Transverse colon (tissue), 4 donors: ENCODE results near the gene GSG1L. TPM values are rescaled to one million over a fixed set of nuclear protein-coding genes. Genes with fewer than 3 reads are reported as not detected.

Source experiments
- DNase-seq: peaks from one replicate; pipeline ENCODE4 v3.0.0-alpha.2; 2019
- H3K27ac ChIP-seq, 4 donors: fragments of 200-600 bp; sonication (generic); 2 replicates each; pipeline ENCODE4 v1.5.1; 2016 to 2018; ENCODE audit warnings: inconsistent platforms in 4 of 4
- H3K27me3 ChIP-seq: fragments of 200-600 bp; sonication (generic); 2 replicates; pipeline ENCODE4 v1.5.1; 2017; ENCODE audit warnings: inconsistent platforms
- H3K36me3 ChIP-seq, 4 donors: fragments of 200-600 bp; sonication (generic); 2 replicates each; pipeline ENCODE4 v1.5.1; 2017 to 2019; ENCODE audit warnings: inconsistent platforms in 4 of 4
- H3K4me1 ChIP-seq, 4 donors: fragments of 200-600 bp; sonication (generic); 2 replicates each; pipeline ENCODE4 v1.5.1; 2017 to 2020; ENCODE audit warnings: inconsistent platforms in 4 of 4
- H3K4me3 ChIP-seq, 4 donors: fragments of 200-600 bp; sonication (generic); 1 replicate in 1 of 4; 2 replicates in 3 of 4; pipeline versions ENCODE4 v1.5.1 to v1.6.1; 2017 to 2019; ENCODE audit warnings: inconsistent platforms in 4 of 4
- H3K9me3 ChIP-seq, 2 donors: fragments of 200-600 bp; sonication (generic); 2 replicates each; pipeline ENCODE4 v1.5.1; 2017 to 2019; ENCODE audit warnings: inconsistent platforms in 2 of 2
- CTCF ChIP-seq, 5 experiments: fragments of 200-600 bp in 3 of 5; fragments of 450-650 bp in 2 of 5; sonication (generic) in 3 of 5; IDR thresholded peaks; 1 replicate in 2 of 5; 2 replicates in 3 of 5; pipeline ENCODE4 v1.5.1; 2016 to 2017; ENCODE audit warnings: antibody characterized with exemption in 5 of 5, inconsistent platforms in 3 of 5, mild to moderate bottlenecking in 2 of 5, moderate library complexity in 1 of 5
- EP300 ChIP-seq: sonication (generic); formaldehyde crosslinking; IDR thresholded peaks from one replicate; pipeline ENCODE4 v1.6.1; 2017; ENCODE audit warnings: antibody characterized with exemption, low read depth
- POLR2A ChIP-seq: fragments of 450-650 bp; IDR thresholded peaks from one replicate; pipeline ENCODE4 v1.6.1; 2016; ENCODE audit warnings: antibody characterized with exemption, mild to moderate bottlenecking, moderate library complexity
- POLR2AphosphoS5 ChIP-seq, 3 donors: sonication (generic); formaldehyde crosslinking; IDR thresholded peaks; one replicate each; pipeline ENCODE4 v1.6.1; 2016; ENCODE audit warnings: antibody characterized with exemption in 3 of 3
- WGBS, 2 donors: methylation state at CpG; one replicate each; pipeline ENCODE4 v1.1.5; 2018; ENCODE audit warnings: low coverage in 1 of 2; 5-methylcytosine and 5-hydroxymethylcytosine counted together
- in situ Hi-C, 4 donors: fragments of 200-750 bp; cut with MboI; loops; one replicate each; pipeline versions ENCODE4 v1.15.0 to v1.15.1; 2017; ENCODE audit warnings: low sequenced_read_pairs in 3 of 4, low pct_ligation_motif_present in 1 of 4, low pct_unique_long_range_greater_than_20kb in 1 of 4
- intact Hi-C: fragments of 100-400 bp; cut with DNase I; formaldehyde crosslinking; loops from one replicate; pipeline ENCODE4 v1.15.1; 2023; ENCODE audit warnings: low total_unique reads
- total RNA-seq, 4 donors: library from RNA; depleted of rRNA; stranded (reverse); fragments of >200 nt; gene quantifications; one replicate each; pipeline ENCODE4 v1.1.0, GENCODE V29; 2016

The GSG1L gene
- total RNA-seq, 4 donors from 2014 or later = not detected

- in situ Hi-C loops = no loop called here
Measured at GRCh38 chr16:27752241-27752640, 311.3 kb downstream of the GSG1L start.

GRCh38 chr16:27751676-27752075, 311.8 kb downstream of the GSG1L start:
- intact Hi-C loops (no loop called here), in situ Hi-C loops (no loop called here)
- TF ChIP-seq POLR2A (no peak), POLR2AphosphoS5 (IDR thresholded peaks at IDR 0.05) (no peak), EP300 (no peak)
- no peak overlapping the region for H3K27ac ChIP-seq
- peaks cover 0 to 13% (median 6%) of the 10 kb centered on the region in 4 donors for H3K4me1 ChIP-seq
- H3K9me3 ChIP-seq = no peaks in the 10 kb centered on the region
- 87% methylated on average over 9 of the region's 9 CpGs; no CpG with 5 or more reads in 1 of the 2 donors for WGBS, 2 donors
- no peaks in the 10 kb centered on the region for H3K27me3 ChIP-seq
- no peak overlapping the region for H3K4me3 ChIP-seq
- no peaks in the 10 kb centered on the region for H3K36me3 ChIP-seq
- DNase-seq = no peak

More at GRCh38 chr16:27752241-27752640, 311.3 kb downstream of the GSG1L start:
- Histone ChIP-seq H3K9me3 (no peaks in the 10 kb centered on the region), H3K4me3 (no peak overlapping the region), H3K36me3 (no peaks in the 10 kb centered on the region), H3K27me3 (no peaks in the 10 kb centered on the region), H3K27ac (no peak overlapping the region), H3K4me1 (peaks cover 0 to 13% (median 6%) of the 10 kb centered on the region in 4 donors)
- TF ChIP-seq POLR2AphosphoS5 (IDR thresholded peaks at IDR 0.05) = no peak
- TF ChIP-seq POLR2A = no peak
- no peak for TF ChIP-seq CTCF (IDR thresholded peaks at IDR 0.05)
- no peak for DNase-seq
- whole genome bisulfite sequencing, 2 donors = 96 to 97% methylated on average over 2 to 4 of the region's 4 CpGs
- intact Hi-C loops = no loop called here

- no peak for DNase-seq
- H3K27ac ChIP-seq = no peak overlapping the region
- H3K9me3 ChIP-seq = no peaks in the 10 kb centered on the region
- in situ Hi-C loops = no loop called here
- TF ChIP-seq POLR2A (no peak), EP300 (no peak), POLR2AphosphoS5 (IDR thresholded peaks at IDR 0.05) (no peak), CTCF (IDR thresholded peaks at IDR 0.05) (no peak)
- intact Hi-C loops = no loop called here
- no peaks in the 10 kb centered on the region for H3K27me3 ChIP-seq
- H3K4me1 ChIP-seq = peaks cover 0 to 13% (median 6%) of the 10 kb centered on the region in 4 donors
- H3K4me3 ChIP-seq = no peak overlapping the region
- H3K36me3 ChIP-seq = no peaks in the 10 kb centered on the region
- 94% methylated on average over 4 of the region's 4 CpGs; no CpG with 5 or more reads in 1 of the 2 donors for WGBS, 2 donors
Measured at GRCh38 chr16:27751233-27751632, 312.3 kb downstream of the GSG1L start.

- WGBS, 2 donors = 93 to 100% methylated on average over 6 to 16 of the region's 16 CpGs
- DNase-seq = no peak
- H3K9me3 ChIP-seq = no peaks in the 10 kb centered on the region
- in situ Hi-C loops (no loop called here), intact Hi-C loops (no loop called here)
- no peaks in the 10 kb centered on the region for H3K27me3 ChIP-seq
- TF ChIP-seq CTCF (IDR thresholded peaks at IDR 0.05) (no peak), POLR2AphosphoS5 (IDR thresholded peaks at IDR 0.05) (no peak), POLR2A (no peak), EP300 (no peak)
- H3K4me3 ChIP-seq = no peak overlapping the region
- peaks cover 0 to 13% (median 6%) of the 10 kb centered on the region in 4 donors for H3K4me1 ChIP-seq
- no peak overlapping the region for H3K27ac ChIP-seq
- H3K36me3 ChIP-seq = no peaks in the 10 kb centered on the region
Measured at GRCh38 chr16:27749946-27750345, 313.6 kb downstream of the GSG1L start.

- H3K36me3 ChIP-seq = no peaks in the 10 kb centered on the region
- no peak for DNase-seq
- H3K4me1 ChIP-seq = peaks cover 0 to 13% (median 6%) of the 10 kb centered on the region in 4 donors
Measured at GRCh38 chr16:27749547-27749875, 314.0 kb downstream of the GSG1L start.

More at GRCh38 chr16:27749547-27749875, 314.0 kb downstream of the GSG1L start:
- intact Hi-C loops (no loop called here), in situ Hi-C loops (no loop called here)
- TF ChIP-seq EP300 (no peak), POLR2AphosphoS5 (IDR thresholded peaks at IDR 0.05) (no peak), CTCF (IDR thresholded peaks at IDR 0.05) (no peak), POLR2A (no peak)
- Histone ChIP-seq H3K27ac (no peak overlapping the region), H3K27me3 (no peaks in the 10 kb centered on the region), H3K9me3 (no peaks in the 10 kb centered on the region), H3K4me3 (no peak overlapping the region)
- WGBS, 2 donors = 95 to 96% methylated on average over 3 to 16 of the region's 16 CpGs
